H4 (cell line): ENCODE results near the gene CBX6. TPM values are rescaled to one million over a fixed set of nuclear protein-coding genes. Genes with fewer than 3 reads are reported as not detected.

Experiments
- DNase-seq: peaks from one replicate; pipeline ENCODE4 v3.0.0-alpha.2; 2015; ENCODE audit warnings: low spot score
- total RNA-seq: library from RNA; depleted of rRNA; stranded (reverse); fragments of >200 nt; shearing (Covaris generic); gene quantifications from 2 replicates; pipeline ENCODE4 v1.2.3, GENCODE V29; 2014; rRNA removed

CBX6 gene
- total RNA-seq, 1 experiment from 2014 or later, result 19.6 TPM

DNA sequence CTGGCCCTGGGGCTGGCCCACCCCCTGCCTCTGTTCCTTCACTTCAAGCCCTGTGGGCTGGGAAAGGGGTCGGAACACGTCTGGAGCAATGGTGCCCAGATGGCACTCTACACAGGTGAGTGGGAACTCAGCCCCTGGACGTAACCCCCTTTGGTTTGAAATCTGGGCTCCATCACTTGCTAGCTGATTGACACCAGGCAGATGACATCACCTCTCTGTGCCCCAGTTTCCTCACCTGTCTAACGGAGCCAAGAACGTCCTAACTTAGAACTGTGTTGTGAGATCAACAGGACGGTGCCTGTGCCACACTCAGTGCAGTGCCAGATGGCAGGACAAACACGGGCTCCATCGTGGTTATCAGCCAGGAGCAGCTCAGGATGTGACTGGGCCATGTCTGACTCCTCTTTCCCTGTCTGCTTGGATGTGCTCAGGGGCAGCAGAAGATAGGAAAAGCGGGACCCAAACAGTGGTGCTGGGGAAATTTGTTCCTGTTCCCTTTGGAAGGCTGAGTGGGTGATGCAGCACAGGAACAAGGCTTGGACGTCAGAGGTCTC is 52.6 kb downstream of the CBX6 start:
- no peak for DNase-seq

DNA sequence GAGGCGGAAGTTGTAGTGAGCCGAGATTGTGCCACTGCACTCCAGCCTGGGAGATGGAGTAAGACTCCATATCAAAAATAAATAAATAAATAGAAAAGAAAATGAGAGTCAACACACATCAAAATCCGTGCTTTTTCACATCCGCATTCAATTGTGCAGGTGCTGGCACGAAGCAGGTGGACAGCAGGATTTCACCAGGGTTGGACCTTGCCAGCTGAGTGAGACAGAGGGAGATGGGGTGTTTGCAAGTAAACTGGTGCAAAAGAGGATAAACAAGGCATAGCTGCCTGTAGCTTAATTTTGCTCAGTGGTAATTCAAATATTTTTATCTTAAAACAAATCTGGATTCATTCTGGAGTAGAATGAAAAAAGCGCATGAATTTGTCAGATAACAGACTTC is 54.8 kb downstream of the CBX6 start:
- DNase-seq, result no peak

DNA sequence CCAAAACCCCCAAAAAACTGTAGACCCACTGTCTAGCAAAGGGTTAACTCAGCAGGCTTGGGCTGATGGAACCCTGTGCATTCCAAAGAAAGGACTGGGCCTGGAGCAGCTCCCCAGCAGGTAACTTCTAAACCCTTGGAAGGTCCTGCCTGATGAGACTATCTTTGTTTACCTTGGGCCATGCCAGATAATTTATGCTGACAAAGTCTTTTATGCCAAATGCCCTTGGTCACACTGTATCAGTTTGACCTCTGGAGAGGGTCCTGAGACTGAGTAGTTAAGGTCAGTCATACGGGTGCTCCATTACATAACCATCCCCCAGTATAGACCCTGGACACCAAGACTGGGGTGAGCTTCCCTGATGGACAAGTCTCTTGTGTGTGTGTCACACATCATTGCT is 56.2 kb downstream of the CBX6 start:
- DNase-seq, result no peak

Other genes starting within 250 kb of the CBX6 start
- 0.23 and 0.33 TPM in 2 replicates for gene FAM227A, start 215.8 kb downstream of the CBX6 start, total RNA-seq
- gene CBY1, start 215.6 kb downstream of the CBX6 start, total RNA-seq, result 20.4 and 25.0 TPM in 2 replicates
- 90.7 and 97.3 TPM in 2 replicates for gene TOMM22, start 190.3 kb downstream of the CBX6 start, total RNA-seq
- gene JOSD1, start 171.3 kb downstream of the CBX6 start, total RNA-seq, result 40.7 and 52.1 TPM in 2 replicates
- 12.1 and 12.9 TPM in 2 replicates for gene GTPBP1, start 166.3 kb downstream of the CBX6 start, total RNA-seq
- 42.0 and 57.2 TPM in 2 replicates for gene SUN2, start 116.2 kb downstream of the CBX6 start, total RNA-seq
- 6.4 and 6.6 TPM in 2 replicates for gene DNAL4, start 78.1 kb downstream of the CBX6 start, total RNA-seq
- gene NPTXR, start 28.2 kb downstream of the CBX6 start, total RNA-seq, result 3.1 and 4.1 TPM in 2 replicates
- gene APOBEC3A, start 85.4 kb upstream of the CBX6 start, total RNA-seq, result not detected in 2 replicates
- 8.4 and 13.6 TPM in 2 replicates for gene APOBEC3B, start 110.1 kb upstream of the CBX6 start, total RNA-seq
- 7.2 and 8.0 TPM in 2 replicates for gene APOBEC3C, start 142.0 kb upstream of the CBX6 start, total RNA-seq
- gene APOBEC3D, start 148.9 kb upstream of the CBX6 start, total RNA-seq, result 0.84 and 1.1 TPM in 2 replicates
- 1.7 and 9.2 TPM in 2 replicates for gene APOBEC3F, start 168.6 kb upstream of the CBX6 start, total RNA-seq
- gene APOBEC3G, start 205.1 kb upstream of the CBX6 start, total RNA-seq, result 23.6 and 31.9 TPM in 2 replicates
- 1.4 and 2.6 TPM in 2 replicates for gene APOBEC3H, start 225.0 kb upstream of the CBX6 start, total RNA-seq